Sigmoid colon (tissue), 4 donors: ENCODE results near the gene SLC25A4.

Experiments used
- POLR2A ChIP-seq, 2 donors: fragments of 450-650 bp; IDR thresholded peaks; one replicate each; pipeline ENCODE4 v1.6.1; 2016; ENCODE audit warnings: antibody characterized with exemption in 2 of 2, mild to moderate bottlenecking in 2 of 2, moderate library complexity in 2 of 2
- POLR2AphosphoS5 ChIP-seq, 4 donors: sonication (generic); formaldehyde crosslinking; IDR thresholded peaks; one replicate each; pipeline ENCODE4 v1.6.1; 2017; ENCODE audit warnings: antibody characterized with exemption in 4 of 4
- TF ChIP-seq, protein P1 (sequence below), 4 experiments: fragments of 450-650 bp in 3 of 4; fragments of 200-600 bp in 1 of 4; IDR thresholded peaks; one replicate each; pipeline ENCODE4 v1.5.1; 2016 to 2019; ENCODE audit warnings: antibody characterized with exemption in 4 of 4, mild to moderate bottlenecking in 3 of 4, moderate library complexity in 2 of 4

DNA sequence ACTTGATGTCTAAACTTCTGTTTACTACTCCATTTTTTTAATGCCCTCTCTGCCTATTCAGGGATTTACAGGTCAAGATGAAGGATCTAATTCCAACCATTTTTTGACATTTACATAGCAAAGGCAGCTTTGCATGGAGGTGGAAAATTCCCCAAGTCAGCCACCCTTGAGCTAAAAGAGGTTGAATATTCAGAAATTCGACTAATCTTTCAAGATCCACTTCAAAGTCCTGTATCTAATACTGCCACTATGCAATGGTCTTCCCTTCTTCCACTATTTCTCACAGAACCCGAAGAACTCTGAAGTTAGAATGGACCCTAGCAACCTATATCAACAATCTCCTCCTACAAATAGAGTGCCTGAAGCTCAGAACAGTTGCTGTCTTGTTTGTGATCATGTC lies 39.2 kb downstream of the SLC25A4 start:
- TF ChIP-seq, protein P1, sequence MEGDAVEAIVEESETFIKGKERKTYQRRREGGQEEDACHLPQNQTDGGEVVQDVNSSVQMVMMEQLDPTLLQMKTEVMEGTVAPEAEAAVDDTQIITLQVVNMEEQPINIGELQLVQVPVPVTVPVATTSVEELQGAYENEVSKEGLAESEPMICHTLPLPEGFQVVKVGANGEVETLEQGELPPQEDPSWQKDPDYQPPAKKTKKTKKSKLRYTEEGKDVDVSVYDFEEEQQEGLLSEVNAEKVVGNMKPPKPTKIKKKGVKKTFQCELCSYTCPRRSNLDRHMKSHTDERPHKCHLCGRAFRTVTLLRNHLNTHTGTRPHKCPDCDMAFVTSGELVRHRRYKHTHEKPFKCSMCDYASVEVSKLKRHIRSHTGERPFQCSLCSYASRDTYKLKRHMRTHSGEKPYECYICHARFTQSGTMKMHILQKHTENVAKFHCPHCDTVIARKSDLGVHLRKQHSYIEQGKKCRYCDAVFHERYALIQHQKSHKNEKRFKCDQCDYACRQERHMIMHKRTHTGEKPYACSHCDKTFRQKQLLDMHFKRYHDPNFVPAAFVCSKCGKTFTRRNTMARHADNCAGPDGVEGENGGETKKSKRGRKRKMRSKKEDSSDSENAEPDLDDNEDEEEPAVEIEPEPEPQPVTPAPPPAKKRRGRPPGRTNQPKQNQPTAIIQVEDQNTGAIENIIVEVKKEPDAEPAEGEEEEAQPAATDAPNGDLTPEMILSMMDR (IDR thresholded peaks at IDR 0.05), result no peak
- TF ChIP-seq POLR2AphosphoS5 (IDR thresholded peaks at IDR 0.05), result no peak
- TF ChIP-seq POLR2A (IDR thresholded peaks at IDR 0.05), result no peak
